IMR-90 (cell line): ENCODE results near the gene B3GNT9. TPM values are rescaled to one million over a fixed set of nuclear protein-coding genes. Genes with fewer than 3 reads are reported as not detected.

Source experiments
- ATAC-seq: fragments of 200-7000 bp; cut with Tn5 transposase; 2 replicates; pipeline ENCODE4 v1.9.1; 2020; ENCODE audit warnings: low read depth, mild to moderate bottlenecking, moderate library complexity
- BruUV-seq: library from RNA; stranded (reverse); fragments of 400-500 nt; replicated peaks from 2 replicates; lab custom pipeline; 2021; lab: Mats Ljungman, UMichigan
- CTCF ChIA-PET: fragments of 300-600 bp; formaldehyde crosslinking; extraction: SDS; loops from one replicate; lab custom pipeline; 2021; ENCODE audit warnings: antibody characterized with exemption; lab: Yijun Ruan, JAX
- POLR2A ChIA-PET: fragments of 300-600 bp; sonication (Branson Sonifier 250); formaldehyde crosslinking; loops from one replicate; lab custom pipeline; 2022; ENCODE audit warnings: antibody characterized with exemption; ENCODE audit not compliant: unreplicated experiment; lab: Charles Lee
- DNase-seq: peaks from one replicate; pipeline ENCODE4 v3.0.0; 2013
- H2AFZ ChIP-seq: replicated peaks from 2 replicates; pipeline ENCODE3; 2013; ENCODE audit warnings: low read length, mild to moderate bottlenecking; ENCODE audit not compliant: poor library complexity
- H2AK5ac ChIP-seq: 2 replicates; pipeline ENCODE4 v1.6.1; 2013; ENCODE audit warnings: low read depth, low read length, inconsistent platforms
- H2AK9ac ChIP-seq: replicated peaks from 2 replicates; pipeline ENCODE3; 2013; ENCODE audit warnings: mild to moderate bottlenecking, low read depth, low read length, moderate library complexity; ENCODE audit not compliant: poor library complexity
- H2BK120ac ChIP-seq: 2 replicates; pipeline ENCODE4 v1.6.1; 2013; ENCODE audit warnings: low read depth, low read length, inconsistent platforms
- H2BK15ac ChIP-seq: 3 replicates; pipeline ENCODE4 v1.6.1; 2013; ENCODE audit warnings: low read depth, low read length, inconsistent platforms
- H2BK20ac ChIP-seq: 2 replicates; pipeline ENCODE4 v1.6.1; 2013; ENCODE audit warnings: low read depth, mild to moderate bottlenecking, inconsistent platforms, low read length, moderate library complexity
- H2BK5ac ChIP-seq: 2 replicates; pipeline ENCODE4 v1.6.1; 2013; ENCODE audit warnings: mild to moderate bottlenecking, low read depth, low read length, inconsistent platforms; ENCODE audit not compliant: poor library complexity, severe bottlenecking
- H3K14ac ChIP-seq: replicated peaks from 2 replicates; pipeline ENCODE4 v1.6.1; 2013; ENCODE audit warnings: low read depth, low read length, inconsistent platforms
- H3K18ac ChIP-seq: 2 replicates; pipeline ENCODE4 v1.6.1; 2013; ENCODE audit warnings: low read depth, low read length, control low read depth
- H3K23ac ChIP-seq: 2 replicates; pipeline ENCODE4 v1.6.1; 2013; ENCODE audit warnings: low read depth, low read length, inconsistent platforms
- H3K27ac ChIP-seq: 2 replicates; pipeline ENCODE4 v1.5.1; 2013; ENCODE audit warnings: mild to moderate bottlenecking, control low read depth, low read length; ENCODE audit not compliant: insufficient read depth
- H3K27me3 ChIP-seq: 2 replicates; pipeline ENCODE4 v1.6.1; 2013; ENCODE audit warnings: low read length; ENCODE audit not compliant: control insufficient read depth, insufficient read depth
- H3K36me3 ChIP-seq: 2 replicates; pipeline ENCODE4 v1.6.1; 2013; ENCODE audit warnings: low read length, mixed read lengths; ENCODE audit not compliant: control insufficient read depth, insufficient read depth
- H3K4ac ChIP-seq: 2 replicates; pipeline ENCODE4 v1.6.1; 2013; ENCODE audit warnings: low read depth, low read length, inconsistent platforms
- H3K4me1 ChIP-seq: 2 replicates; pipeline ENCODE4 v1.6.1; 2013; ENCODE audit warnings: low read length, mixed read lengths; ENCODE audit not compliant: control insufficient read depth, insufficient read depth
- H3K4me2 ChIP-seq: 2 replicates; pipeline ENCODE4 v1.6.1; 2013; ENCODE audit warnings: low read depth, mild to moderate bottlenecking, control low read depth, low read length, moderate library complexity
- H3K4me3 ChIP-seq: 2 replicates; pipeline ENCODE4 v1.5.1; 2013; ENCODE audit warnings: low read depth, mild to moderate bottlenecking, control low read depth, low read length, moderate library complexity; ENCODE audit not compliant: insufficient read depth
- H3K56ac ChIP-seq: 2 replicates; pipeline ENCODE4 v1.6.1; 2013; ENCODE audit warnings: low read length, inconsistent platforms; ENCODE audit not compliant: insufficient read depth; ENCODE audit errors: extremely low read depth
- H3K79me1 ChIP-seq, 2 experiments: 2 replicates each; pipeline ENCODE4 v1.6.1; 2013; ENCODE audit warnings: low read length in 2 of 2, inconsistent platforms in 1 of 2, low read depth in 1 of 2
- H3K9ac ChIP-seq: 2 replicates; pipeline ENCODE4 v1.6.1; 2013; ENCODE audit warnings: low read depth, low read length, control low read depth
- H3K9me1 ChIP-seq: 2 replicates; pipeline ENCODE4 v1.6.1; 2013; ENCODE audit warnings: low read length, inconsistent platforms; ENCODE audit not compliant: insufficient read depth
- H3K9me3 ChIP-seq: 2 replicates; pipeline ENCODE4 v1.6.1; 2013; ENCODE audit warnings: low read length; ENCODE audit not compliant: control insufficient read depth, insufficient read depth
- H4K20me1 ChIP-seq: 2 replicates; pipeline ENCODE4 v1.6.1; 2013; ENCODE audit warnings: low read length, inconsistent platforms; ENCODE audit not compliant: insufficient read depth
- H4K5ac ChIP-seq: 2 replicates; pipeline ENCODE4 v1.6.1; 2013; ENCODE audit warnings: mild to moderate bottlenecking, low read depth, low read length, control low read depth
- H4K8ac ChIP-seq, 2 experiments: 2 replicates each; pipeline ENCODE4 v1.6.1; 2013; ENCODE audit warnings: low read depth in 2 of 2, low read length in 2 of 2, control low read depth in 1 of 2, inconsistent platforms in 1 of 2
- H4K91ac ChIP-seq: 2 replicates; pipeline ENCODE4 v1.6.1; 2013; ENCODE audit warnings: low read depth, low read length, inconsistent platforms; ENCODE audit not compliant: insufficient read depth
- BHLHE40 ChIP-seq: fragments of 150-350 bp; IDR thresholded peaks from 2 replicates; pipeline ENCODE4 v1.6.1; 2016; ENCODE audit warnings: mild to moderate bottlenecking, low read depth, low read length
- CEBPB ChIP-seq: IDR thresholded peaks from 2 replicates; pipeline ENCODE4 v1.6.1; 2012; ENCODE audit warnings: low read depth, low read length, improper control_type of control experiment
- CHD1 ChIP-seq: IDR thresholded peaks from 2 replicates; pipeline ENCODE4 v1.6.1; 2012; ENCODE audit warnings: low read depth, low read length, improper control_type of control experiment
- ELK1 ChIP-seq: fragments of 150-350 bp; IDR thresholded peaks from 2 replicates; pipeline ENCODE4 v1.6.1; 2016; ENCODE audit warnings: low read depth, mild to moderate bottlenecking, low read length, moderate library complexity, borderline replicate concordance
- FOS ChIP-seq: fragments of 150-350 bp; IDR thresholded peaks from 2 replicates; pipeline ENCODE4 v1.6.1; 2016; ENCODE audit warnings: low read depth, low read length
- MAFK ChIP-seq: IDR thresholded peaks from 2 replicates; pipeline ENCODE4 v1.6.1; 2012; ENCODE audit warnings: low read depth, low read length, improper control_type of control experiment
- MAZ ChIP-seq: IDR thresholded peaks from 2 replicates; pipeline ENCODE4 v1.6.1; 2012; ENCODE audit warnings: low read depth, mild to moderate bottlenecking, low read length, improper control_type of control experiment, moderate library complexity, borderline replicate concordance
- MXI1 ChIP-seq: IDR thresholded peaks from 2 replicates; pipeline ENCODE4 v1.6.1; 2012; ENCODE audit warnings: low read depth, mild to moderate bottlenecking, low read length, moderate library complexity, borderline replicate concordance
- NFE2L2 ChIP-seq: fragments of 150-350 bp; IDR thresholded peaks from 2 replicates; pipeline ENCODE4 v1.6.1; 2016; ENCODE audit warnings: low read depth, mild to moderate bottlenecking, low read length
- POLR2A ChIP-seq: IDR thresholded peaks from 2 replicates; pipeline ENCODE4 v1.6.1; 2012; ENCODE audit warnings: mild to moderate bottlenecking, low read depth, low read length
- RAD21 ChIP-seq: IDR thresholded peaks from 2 replicates; pipeline ENCODE4 v1.6.1; 2012; ENCODE audit warnings: low read length, improper control_type of control experiment
- RFX5 ChIP-seq: IDR thresholded peaks from 2 replicates; pipeline ENCODE4 v1.8.0; 2012; ENCODE audit warnings: low read depth, mild to moderate bottlenecking, low read length, moderate library complexity
- SMC3 ChIP-seq: fragments of 150-350 bp; IDR thresholded peaks from 2 replicates; pipeline ENCODE4 v1.6.1; 2016; ENCODE audit warnings: low read depth, mild to moderate bottlenecking, antibody characterized with exemption, low read length, moderate library complexity
- USF2 ChIP-seq: fragments of 150-350 bp; IDR thresholded peaks from 2 replicates; pipeline ENCODE4 v1.6.1; 2017; ENCODE audit warnings: mild to moderate bottlenecking, antibody characterized with exemption, low read length, low read depth
- WGBS, 2 experiments: methylation state at CpG; one replicate each; pipeline versions ENCODE4 v1.1.5 to v1.1.7; 2013; ENCODE audit warnings: missing lambda C conversion rate in 2 of 2; ENCODE audit not compliant: insufficient read length in 1 of 2; ENCODE audit errors: extremely low coverage in 2 of 2; 5-methylcytosine and 5-hydroxymethylcytosine counted together
- dilution Hi-C: fragments of 300-500 bp; cut with HindIII; formaldehyde crosslinking; loops from one replicate; pipeline ENCODE4 v1.14.3; 2018; ENCODE audit warnings: low sequenced_read_pairs; ENCODE audit not compliant: unreplicated experiment
- in situ Hi-C: fragments of 300-500 bp; cut with MboI; formaldehyde crosslinking; loops from 3 replicates; pipeline ENCODE4 v1.14.3; 2019; ENCODE audit warnings: low sequenced_read_pairs, inconsistent platforms, mixed read lengths
- intact Hi-C: fragments of 100-400 bp; cut with micrococcal nuclease; formaldehyde crosslinking; loops from 2 replicates; pipeline ENCODE4 v1.10.0; 2022
- polyA plus RNA-seq, 3 experiments: library from polyadenylated mRNA; depleted of rRNA; stranded (reverse); fragments of >200 nt; gene quantifications; 2 replicates each; pipeline ENCODE4 v1.2.3, GENCODE V29; 2012; ENCODE audit warnings: low replicate concordance in 1 of 3
- total RNA-seq: library from RNA; depleted of rRNA; stranded (reverse); fragments of >200 nt; gene quantifications from 2 replicates; pipeline ENCODE4 v1.2.3, GENCODE V29; 2012

Gene B3GNT9
- total and polyA plus RNA-seq, 2 of the 4 experiments (the other 2 are of a cell fraction): 5.0 to 12.0 TPM

GRCh38 chr16:67154578-67155294, 3.9 kb upstream of the B3GNT9 start (continued):
- TF ChIP-seq NFE2L2 (no peak), SMC3 (no peak)

GRCh38 chr16:67151431-67152097, 766 bp upstream of the B3GNT9 start:
- POLR2A ChIA-PET: no interaction called here
- H3K27ac ChIP-seq: peak overlapping the region; percentile 92
- intact Hi-C loops: loop anchor here (2.0 to 10.0 kb wide), 2 partner anchors 133 to 257 kb away; no protein-coding TSS in a partner anchor
- no peak for TF ChIP-seq RFX5
- TF ChIP-seq NFE2L2: no peak
- TF ChIP-seq POLR2A: no peak
- no peak for TF ChIP-seq MAFK
- TF ChIP-seq SMC3: no peak
- TF ChIP-seq MAZ: no peak
- no peak for TF ChIP-seq USF2
- TF ChIP-seq MXI1: no peak
- TF ChIP-seq FOS: no peak
- no peak for TF ChIP-seq ELK1
- TF ChIP-seq BHLHE40: no peak
- TF ChIP-seq RAD21: no peak
- TF ChIP-seq CEBPB: no peak
- no peak for TF ChIP-seq CHD1

More at GRCh38 chr16:67151431-67152097, 766 bp upstream of the B3GNT9 start:
- Histone ChIP-seq H3K79me1 (peaks cover 0 to 30% of the 10 kb centered on the region in 2 experiments; a peak in 2 of 4 replicates), H2AK5ac (peak overlapping the region; percentile 66), H2BK5ac (no peak overlapping the region), H2AFZ (peak overlapping the region; percentile 99), H2BK15ac (0 out of 3 replicates have a peak overlapping the region, but pooled peaks have one; percentile 77), H3K9me3 (no peaks in the 10 kb centered on the region), H3K14ac (peak overlapping the region; percentile 96), H3K4me1 (peaks cover 6% of the 10 kb centered on the region; the same call in 1 of the 2 replicates), H4K20me1 (peaks cover 27% of the 10 kb centered on the region), H4K8ac (peak overlapping the region; percentile 72 to 97; a peak in 3 of 4 replicates), H3K4me2 (peak overlapping the region; percentile 84), H4K5ac (peak overlapping the region; percentile 65), H2BK20ac (no peak overlapping the region; the same call in 1 of the 2 replicates), H3K9ac (peak overlapping the region; percentile 64), H3K56ac (no peak overlapping the region), H3K27me3 (no peaks in the 10 kb centered on the region), H3K18ac (no peak overlapping the region; the same call in 1 of the 2 replicates), H2BK120ac (peak overlapping the region; percentile 52), H4K91ac (peak overlapping the region; percentile 71), H3K4ac (peak overlapping the region; percentile 87), H2AK9ac (peak overlapping the region; percentile 95), H3K9me1 (peaks cover 4% of the 10 kb centered on the region; the same call in 1 of the 2 replicates), H3K36me3 (peaks cover 25% of the 10 kb centered on the region), H3K4me3 (no peak overlapping the region), H3K23ac (peak overlapping the region; percentile 81; the same call in 1 of the 2 replicates)
- 60% methylated on average over 2 of the region's 8 CpGs; no CpG with 5 or more reads in 1 of the 2 experiments for WGBS, 2 experiments
- ATAC-seq (no peak), DNase-seq (no peak)
- no TSS peak for BruUV-seq
- CTCF ChIA-PET: interaction anchor here (1.0 kb wide), 1 partner anchor 11 kb away, joined by 3 read pairs; no protein-coding TSS in a partner anchor
- dilution Hi-C loops (no loop called here), in situ Hi-C loops (no loop called here)
